Measurements from ENCODE around the gene TMEM100.

Gene TMEM100

GRCh38 chr17:55743103-55743679, 20.5 kb upstream of the TMEM100 start:
- no peak for DNase-seq (ENCODE audit: low spot score)

- DNase-seq (ENCODE audit: low spot score) = no peak
These were observed 19.8 kb upstream of the TMEM100 start for GRCh38 chr17:55742272-55743102.

GRCh38 chr17:55741356-55741700, 18.7 kb upstream of the TMEM100 start:
- DNase-seq (ENCODE audit: low spot score) = no peak

GRCh38 chr17:55740511-55741355, 18.1 kb upstream of the TMEM100 start:
- no peak for DNase-seq (ENCODE audit: low spot score)

GRCh38 chr17:55737976-55738501, 15.4 kb upstream of the TMEM100 start:
- DNase-seq (ENCODE audit: low spot score) = no peak

GRCh38 chr17:55735731-55736405, 13.2 kb upstream of the TMEM100 start:
- peak; percentile 12 for DNase-seq (ENCODE audit: low spot score)

- no peak for DNase-seq (ENCODE audit: low spot score)
These were observed 11.6 kb upstream of the TMEM100 start for GRCh38 chr17:55734128-55734781.

GRCh38 chr17:55731586-55732250, 9.1 kb upstream of the TMEM100 start:
- DNase-seq (ENCODE audit: low spot score) = no peak

- no peak for DNase-seq (ENCODE audit: low spot score)
These were observed 8.1 kb upstream of the TMEM100 start for GRCh38 chr17:55730808-55731207.

- no peak for DNase-seq (ENCODE audit: low spot score)
These were observed 7.7 kb upstream of the TMEM100 start for GRCh38 chr17:55730380-55730779.

- DNase-seq (ENCODE audit: low spot score) = no peak
These were observed 6.8 kb upstream of the TMEM100 start for GRCh38 chr17:55729484-55729883.

- DNase-seq (ENCODE audit: low spot score) = no peak
These were observed 6.2 kb upstream of the TMEM100 start for GRCh38 chr17:55728833-55729232.

- DNase-seq (ENCODE audit: low spot score) = no peak
These were observed 5.7 kb upstream of the TMEM100 start for GRCh38 chr17:55728361-55728760.

GRCh38 chr17:55727920-55728319, 5.3 kb upstream of the TMEM100 start:
- DNase-seq (ENCODE audit: low spot score) = no peak

- no peak for DNase-seq (ENCODE audit: low spot score)
These were observed 4.6 kb upstream of the TMEM100 start for GRCh38 chr17:55727275-55727674.

- DNase-seq (ENCODE audit: low spot score) = no peak
These were observed 3.8 kb upstream of the TMEM100 start for GRCh38 chr17:55726440-55726839.

- no peak for DNase-seq (ENCODE audit: low spot score)
These were observed 804 bp upstream of the TMEM100 start for GRCh38 chr17:55723488-55723848.

- DNase-seq (ENCODE audit: low spot score) = no peak
These were observed 488 bp downstream of the TMEM100 start for GRCh38 chr17:55722016-55722736.

- DNase-seq (ENCODE audit: low spot score) = no peak
These were observed 1.5 kb downstream of the TMEM100 start for GRCh38 chr17:55720919-55721836.
